ENCODE data around the gene GRB10. TPM values are rescaled to one million over a fixed set of nuclear protein-coding genes. Genes with fewer than 3 reads are reported as not detected.

GRB10 gene
- total RNA-seq, 1 experiment from 2014 or later = 38.3 TPM

- ATAC-seq = no peak
- CTCF ChIA-PET = no interaction called here
- DNase-seq (ENCODE audit: low read depth, low spot score) = no peak
- POLR2A ChIA-PET = no interaction called here
- no peak overlapping the region for H3K27ac ChIP-seq (ENCODE audit: low read length)
- BruUV-seq (replicated peaks) = no TSS peak
- intact Hi-C loops (cut with micrococcal nuclease; ENCODE audit: unreplicated experiment) = no loop called here
- no peaks in the 10 kb centered on the region for H3K36me3 ChIP-seq (ENCODE audit: control insufficient read depth, insufficient read depth, low read length)
- no peaks in the 10 kb centered on the region for H3K27me3 ChIP-seq (ENCODE audit: control insufficient read depth, insufficient read depth, low read length)
- H3K9me3 ChIP-seq (ENCODE audit: control insufficient read depth, insufficient read depth, low read depth, low read length) = no peaks in the 10 kb centered on the region
- in situ Hi-C loops (cut with HindIII; ENCODE audit: low pct_unique_long_range_greater_than_20kb, low sequenced_read_pairs) = no loop called here
- H3K4me3 ChIP-seq (ENCODE audit: low read depth in 2 of 2, low read length in 2 of 2) = no peak overlapping the region
- TF ChIP-seq, protein P1, sequence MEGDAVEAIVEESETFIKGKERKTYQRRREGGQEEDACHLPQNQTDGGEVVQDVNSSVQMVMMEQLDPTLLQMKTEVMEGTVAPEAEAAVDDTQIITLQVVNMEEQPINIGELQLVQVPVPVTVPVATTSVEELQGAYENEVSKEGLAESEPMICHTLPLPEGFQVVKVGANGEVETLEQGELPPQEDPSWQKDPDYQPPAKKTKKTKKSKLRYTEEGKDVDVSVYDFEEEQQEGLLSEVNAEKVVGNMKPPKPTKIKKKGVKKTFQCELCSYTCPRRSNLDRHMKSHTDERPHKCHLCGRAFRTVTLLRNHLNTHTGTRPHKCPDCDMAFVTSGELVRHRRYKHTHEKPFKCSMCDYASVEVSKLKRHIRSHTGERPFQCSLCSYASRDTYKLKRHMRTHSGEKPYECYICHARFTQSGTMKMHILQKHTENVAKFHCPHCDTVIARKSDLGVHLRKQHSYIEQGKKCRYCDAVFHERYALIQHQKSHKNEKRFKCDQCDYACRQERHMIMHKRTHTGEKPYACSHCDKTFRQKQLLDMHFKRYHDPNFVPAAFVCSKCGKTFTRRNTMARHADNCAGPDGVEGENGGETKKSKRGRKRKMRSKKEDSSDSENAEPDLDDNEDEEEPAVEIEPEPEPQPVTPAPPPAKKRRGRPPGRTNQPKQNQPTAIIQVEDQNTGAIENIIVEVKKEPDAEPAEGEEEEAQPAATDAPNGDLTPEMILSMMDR (IDR thresholded peaks at IDR 0.05) = no peak
- no peak for TF ChIP-seq TCF7L2 (IDR thresholded peaks at IDR 0.05; ENCODE audit: low read depth, low read length)
- no peak for TF ChIP-seq SIN3A (IDR thresholded peaks at IDR 0.05; ENCODE audit: borderline replicate concordance, insufficient read depth, low read depth, low read length)
- TF ChIP-seq POLR2AphosphoS5 (IDR thresholded peaks at IDR 0.05; ENCODE audit: low read depth, low read length) = no peak
- TF ChIP-seq REST (IDR thresholded peaks at IDR 0.05; ENCODE audit: insufficient read depth in 1 of 2, low read depth in 2 of 2, low read length in 1 of 2) = no peak
- no peaks in the 10 kb centered on the region for H3K4me1 ChIP-seq (ENCODE audit: control insufficient read depth, insufficient read depth, low read length)
Measured at GRCh38 chr7:50735333-50735732, 47.4 kb downstream of the GRB10 start.

GRCh38 chr7:50734246-50734645, 48.5 kb downstream of the GRB10 start:
- no peaks in the 10 kb centered on the region for H3K4me1 ChIP-seq (ENCODE audit: control insufficient read depth, insufficient read depth, low read length)
- H3K27me3 ChIP-seq (ENCODE audit: control insufficient read depth, insufficient read depth, low read length) = no peaks in the 10 kb centered on the region
- no TSS peak for BruUV-seq (replicated peaks)
- H3K36me3 ChIP-seq (ENCODE audit: control insufficient read depth, insufficient read depth, low read length) = no peaks in the 10 kb centered on the region
- ChIA-PET POLR2A (no interaction called here), CTCF (interaction anchor here (0.6 kb wide), 1 partner anchor 85 kb away, joined by 3 read pairs; no protein-coding TSS in a partner anchor)
- intact Hi-C loops (cut with micrococcal nuclease; ENCODE audit: unreplicated experiment) = no loop called here
- no peak overlapping the region for H3K4me3 ChIP-seq (ENCODE audit: low read depth in 2 of 2, low read length in 2 of 2)
- no peak overlapping the region for H3K27ac ChIP-seq (ENCODE audit: low read length)
- H3K9me3 ChIP-seq (ENCODE audit: control insufficient read depth, insufficient read depth, low read depth, low read length) = no peaks in the 10 kb centered on the region
- in situ Hi-C loops (cut with HindIII; ENCODE audit: low pct_unique_long_range_greater_than_20kb, low sequenced_read_pairs) = no loop called here
- ATAC-seq = no peak
- TF ChIP-seq, protein P1 (IDR thresholded peaks at IDR 0.05) = no peak
- TF ChIP-seq SIN3A (IDR thresholded peaks at IDR 0.05; ENCODE audit: borderline replicate concordance, insufficient read depth, low read depth, low read length) = no peak
- no peak for TF ChIP-seq TCF7L2 (IDR thresholded peaks at IDR 0.05; ENCODE audit: low read depth, low read length)
- no peak for TF ChIP-seq REST (IDR thresholded peaks at IDR 0.05; ENCODE audit: insufficient read depth in 1 of 2, low read depth in 2 of 2, low read length in 1 of 2)
- TF ChIP-seq POLR2AphosphoS5 (IDR thresholded peaks at IDR 0.05; ENCODE audit: low read depth, low read length) = no peak
- no peak for DNase-seq (ENCODE audit: low read depth, low spot score)
